Neural cell (in vitro differentiated cells): ENCODE data around the gene MOG. TPM values are rescaled to one million over a fixed set of nuclear protein-coding genes. Genes with fewer than 3 reads are reported as not detected.

Source experiments
- H2AFZ ChIP-seq: fragments of 200-600, 300-800 bp; sonication (generic), shearing (Covaris generic); 2 replicates; pipeline ENCODE4 v1.6.0; 2014; ENCODE audit warnings: low read depth, mild to moderate bottlenecking, antibody characterized with exemption, low read length, moderate library complexity
- H3F3A ChIP-seq: fragments of 200-600 bp; shearing (Covaris generic); 2 replicates; pipeline ENCODE4 v1.6.1; 2016; ENCODE audit warnings: mild to moderate bottlenecking, moderate library complexity, mixed read lengths, antibody characterized with exemption, low read length; ENCODE audit not compliant: insufficient read depth, poor library complexity, severe bottlenecking
- H3K27ac ChIP-seq: fragments of 200-600, 300-800 bp; sonication (generic), shearing (Covaris generic); 2 replicates; pipeline ENCODE4 v1.5.1; 2014; ENCODE audit warnings: mild to moderate bottlenecking, low read length, moderate library complexity
- H3K27me3 ChIP-seq: fragments of 300-800, 200-600 bp; sonication (generic), shearing (Covaris generic); 2 replicates; pipeline ENCODE4 v1.6.0; 2014; ENCODE audit warnings: mild to moderate bottlenecking, low read depth, low read length, moderate library complexity; ENCODE audit not compliant: insufficient read depth
- H3K36me3 ChIP-seq: fragments of 300-800, 200-600 bp; sonication (generic), shearing (Covaris generic); 2 replicates; pipeline ENCODE4 v1.5.1; 2014; ENCODE audit warnings: mild to moderate bottlenecking, antibody characterized with exemption, low read length, moderate library complexity; ENCODE audit not compliant: insufficient read depth
- H3K4me2 ChIP-seq: fragments of 300-800, 200-600 bp; sonication (generic), shearing (Covaris generic); 2 replicates; pipeline ENCODE4 v1.6.0; 2014; ENCODE audit warnings: mild to moderate bottlenecking, low read length
- H3K4me3 ChIP-seq: fragments of 300-800, 200-600 bp; sonication (generic), shearing (Covaris generic); 2 replicates; pipeline ENCODE4 v1.5.1; 2014; ENCODE audit warnings: mild to moderate bottlenecking, low read length, moderate library complexity
- H3K79me2 ChIP-seq: fragments of 200-600 bp; shearing (Covaris generic); replicated peaks from 2 replicates; pipeline ENCODE4 v1.6.0; 2014; ENCODE audit warnings: mild to moderate bottlenecking, low read length, moderate library complexity; ENCODE audit not compliant: insufficient read depth
- H3K9ac ChIP-seq: fragments of 300-800, 200-600 bp; sonication (generic), shearing (Covaris generic); 2 replicates; pipeline ENCODE4 v1.6.1; 2016; ENCODE audit warnings: mild to moderate bottlenecking, low read length, mixed read lengths
- H3K9me2 ChIP-seq: fragments of 200-600 bp; shearing (Covaris generic); 2 replicates; pipeline ENCODE4 v1.6.1; 2016; ENCODE audit warnings: mild to moderate bottlenecking, low read length, mixed read lengths; ENCODE audit not compliant: insufficient read depth
- H3K9me3 ChIP-seq: fragments of 200-600, 300-800 bp; sonication (generic), shearing (Covaris generic); 2 replicates; pipeline ENCODE4 v1.6.1; 2016; ENCODE audit warnings: mild to moderate bottlenecking, mixed run types, low read length, moderate library complexity, mixed read lengths
- H4K20me1 ChIP-seq: fragments of 200-600 bp; shearing (Covaris generic); 2 replicates; pipeline ENCODE4 v1.6.1; 2016; ENCODE audit warnings: mild to moderate bottlenecking, mixed run types; ENCODE audit not compliant: insufficient read depth
- EP300 ChIP-seq: fragments of 450-650 bp; conservative IDR thresholded peaks from 2 replicates; pipeline ENCODE4 v1.6.1; 2014; ENCODE audit warnings: antibody characterized with exemption, mild to moderate bottlenecking, moderate library complexity; ENCODE audit not compliant: poor library complexity, severe bottlenecking
- EZH2 ChIP-seq: fragments of 200-600, 300-800 bp; shearing (Covaris generic), sonication (generic); IDR thresholded peaks from 2 replicates; pipeline ENCODE4 v1.6.1; 2014; ENCODE audit warnings: antibody characterized with exemption, low read length, borderline replicate concordance, mild to moderate bottlenecking; ENCODE audit not compliant: insufficient read depth, poor library complexity, severe bottlenecking
- MXI1 ChIP-seq: fragments of 450-650 bp; conservative IDR thresholded peaks from 2 replicates; pipeline ENCODE4 v1.6.1; 2014; ENCODE audit warnings: antibody characterized with exemption, mild to moderate bottlenecking; ENCODE audit not compliant: poor library complexity, severe bottlenecking
- POLR2AphosphoS5 ChIP-seq: IDR thresholded peaks from 2 replicates; pipeline ENCODE4 v1.6.1; 2012
- RAD21 ChIP-seq: fragments of 450-650 bp; conservative IDR thresholded peaks from 2 replicates; pipeline ENCODE4 v1.6.1; 2014; ENCODE audit warnings: antibody characterized with exemption, mild to moderate bottlenecking, moderate library complexity
- SMC3 ChIP-seq: fragments of 450-650 bp; conservative IDR thresholded peaks from 2 replicates; pipeline ENCODE4 v1.6.1; 2014; ENCODE audit warnings: antibody characterized with exemption, mild to moderate bottlenecking, moderate library complexity; ENCODE audit not compliant: poor library complexity
- TAF1 ChIP-seq: IDR thresholded peaks from 2 replicates; pipeline ENCODE4 v1.6.1; 2012; ENCODE audit warnings: low read depth
- polyA plus RNA-seq: library from polyadenylated mRNA; depleted of rRNA; stranded (reverse); fragments of >200 nt; gene quantifications from 2 replicates; pipeline ENCODE4 v1.2.3, GENCODE V29; 2014
- TF ChIP-seq, protein P1 (sequence below): fragments of 450-650 bp; IDR thresholded peaks from 2 replicates; pipeline ENCODE4 v1.5.1; 2014; ENCODE audit warnings: antibody characterized with exemption, mild to moderate bottlenecking, moderate library complexity; ENCODE audit not compliant: poor library complexity, severe bottlenecking
- TF ChIP-seq, protein P2 (sequence below): IDR thresholded peaks from 2 replicates; pipeline ENCODE4 v1.6.1; 2012; ENCODE audit warnings: borderline replicate concordance

MOG gene
- polyA plus RNA-seq, 1 donor from 2014 or later, result not detected

DNA sequence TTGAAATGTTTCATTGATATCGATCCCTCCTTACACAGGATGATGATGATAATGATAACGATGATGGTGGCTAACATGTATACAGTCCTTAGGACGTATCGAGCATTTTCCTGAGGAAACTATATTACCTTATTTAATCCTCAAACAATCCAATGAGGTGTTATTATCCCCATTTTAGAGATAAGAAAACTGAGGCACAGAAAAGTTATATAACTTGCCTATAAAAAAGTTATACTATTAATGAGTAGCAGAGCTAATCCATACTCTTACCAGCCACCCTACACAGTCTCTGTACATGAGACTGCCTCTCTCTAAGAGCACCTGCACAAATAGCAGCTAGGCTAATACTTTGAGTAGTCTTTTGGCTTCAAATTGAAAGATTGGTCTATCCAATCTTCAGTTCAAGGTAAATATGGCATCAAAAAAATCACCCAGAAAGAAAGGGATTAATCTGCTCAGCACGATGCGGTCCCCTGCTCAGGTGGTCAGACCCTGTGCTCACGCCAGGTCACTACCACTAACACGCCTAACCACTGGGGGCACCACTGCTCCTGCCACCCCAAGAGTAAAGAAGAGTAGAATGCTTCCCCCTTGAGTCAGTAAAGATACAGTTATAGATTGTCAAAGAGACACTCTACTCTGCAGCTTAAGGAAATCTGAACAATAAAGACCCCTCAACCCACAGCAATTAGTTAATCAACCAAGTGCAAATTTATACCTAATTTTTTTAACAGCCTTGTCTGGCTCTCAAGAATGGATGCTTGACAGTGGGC is 38.9 kb upstream of the MOG start:
- Histone ChIP-seq H3F3A (no peaks in the 10 kb centered on the region), H3K27me3 (no peaks in the 10 kb centered on the region), H3K27ac (no peak overlapping the region), H3K9me2 (no peaks in the 10 kb centered on the region), H3K79me2 (peaks cover 25% of the 10 kb centered on the region), H4K20me1 (no peaks in the 10 kb centered on the region), H3K4me2 (no peak overlapping the region), H3K4me3 (no peak overlapping the region), H3K9me3 (no peaks in the 10 kb centered on the region), H2AFZ (no peak overlapping the region), H3K36me3 (peaks cover 35% of the 10 kb centered on the region), H3K9ac (no peak overlapping the region)
- TF ChIP-seq, protein P1, sequence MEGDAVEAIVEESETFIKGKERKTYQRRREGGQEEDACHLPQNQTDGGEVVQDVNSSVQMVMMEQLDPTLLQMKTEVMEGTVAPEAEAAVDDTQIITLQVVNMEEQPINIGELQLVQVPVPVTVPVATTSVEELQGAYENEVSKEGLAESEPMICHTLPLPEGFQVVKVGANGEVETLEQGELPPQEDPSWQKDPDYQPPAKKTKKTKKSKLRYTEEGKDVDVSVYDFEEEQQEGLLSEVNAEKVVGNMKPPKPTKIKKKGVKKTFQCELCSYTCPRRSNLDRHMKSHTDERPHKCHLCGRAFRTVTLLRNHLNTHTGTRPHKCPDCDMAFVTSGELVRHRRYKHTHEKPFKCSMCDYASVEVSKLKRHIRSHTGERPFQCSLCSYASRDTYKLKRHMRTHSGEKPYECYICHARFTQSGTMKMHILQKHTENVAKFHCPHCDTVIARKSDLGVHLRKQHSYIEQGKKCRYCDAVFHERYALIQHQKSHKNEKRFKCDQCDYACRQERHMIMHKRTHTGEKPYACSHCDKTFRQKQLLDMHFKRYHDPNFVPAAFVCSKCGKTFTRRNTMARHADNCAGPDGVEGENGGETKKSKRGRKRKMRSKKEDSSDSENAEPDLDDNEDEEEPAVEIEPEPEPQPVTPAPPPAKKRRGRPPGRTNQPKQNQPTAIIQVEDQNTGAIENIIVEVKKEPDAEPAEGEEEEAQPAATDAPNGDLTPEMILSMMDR, result peak; percentile 17
- TF ChIP-seq MXI1, result no peak

DNA sequence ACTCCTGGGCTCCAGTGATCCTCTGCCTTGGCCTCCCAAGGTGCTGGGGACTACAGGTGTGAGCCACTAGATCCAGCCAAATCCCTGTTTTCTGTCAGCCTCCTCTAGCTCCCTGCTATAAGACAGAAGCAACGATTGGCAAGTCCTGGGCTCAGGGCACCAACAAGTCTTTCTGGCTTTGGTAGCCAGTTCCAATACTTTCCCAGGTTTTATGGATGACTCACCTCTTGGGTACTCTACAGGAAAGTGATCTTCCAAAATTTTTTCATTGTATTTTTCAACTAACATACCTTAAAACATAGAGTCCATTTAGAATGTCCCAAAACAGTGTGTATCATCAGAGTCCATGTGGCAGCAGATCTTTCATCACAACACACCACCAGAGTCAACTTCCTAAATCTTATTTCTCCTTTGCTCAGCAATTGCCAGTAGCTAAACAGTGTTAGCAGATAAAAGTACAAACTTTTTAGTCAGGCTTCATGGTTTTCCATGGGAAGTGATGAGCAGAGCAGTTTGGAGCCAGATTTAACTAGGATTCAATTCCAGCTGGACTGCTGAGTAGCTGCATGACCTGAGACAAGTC is 37.2 kb upstream of the MOG start:
- Histone ChIP-seq H3K9ac (peak overlapping the region; percentile 36), H3K27me3 (no peaks in the 10 kb centered on the region), H3K9me3 (no peaks in the 10 kb centered on the region), H3K79me2 (peaks cover 34% of the 10 kb centered on the region), H3K36me3 (peaks cover 37% of the 10 kb centered on the region), H3K4me3 (peak overlapping the region; percentile 57), H3K4me2 (peak overlapping the region; percentile 34), H4K20me1 (no peaks in the 10 kb centered on the region), H2AFZ (no peak overlapping the region), H3K9me2 (no peaks in the 10 kb centered on the region), H3F3A (no peaks in the 10 kb centered on the region), H3K27ac (peak overlapping the region; percentile 61)
- TF ChIP-seq SMC3 (no peak), MXI1 (no peak), POLR2AphosphoS5 (no peak), TAF1 (no peak), EZH2 (no peak), RAD21 (no peak), EP300 (no peak)
- TF ChIP-seq, protein P2, sequence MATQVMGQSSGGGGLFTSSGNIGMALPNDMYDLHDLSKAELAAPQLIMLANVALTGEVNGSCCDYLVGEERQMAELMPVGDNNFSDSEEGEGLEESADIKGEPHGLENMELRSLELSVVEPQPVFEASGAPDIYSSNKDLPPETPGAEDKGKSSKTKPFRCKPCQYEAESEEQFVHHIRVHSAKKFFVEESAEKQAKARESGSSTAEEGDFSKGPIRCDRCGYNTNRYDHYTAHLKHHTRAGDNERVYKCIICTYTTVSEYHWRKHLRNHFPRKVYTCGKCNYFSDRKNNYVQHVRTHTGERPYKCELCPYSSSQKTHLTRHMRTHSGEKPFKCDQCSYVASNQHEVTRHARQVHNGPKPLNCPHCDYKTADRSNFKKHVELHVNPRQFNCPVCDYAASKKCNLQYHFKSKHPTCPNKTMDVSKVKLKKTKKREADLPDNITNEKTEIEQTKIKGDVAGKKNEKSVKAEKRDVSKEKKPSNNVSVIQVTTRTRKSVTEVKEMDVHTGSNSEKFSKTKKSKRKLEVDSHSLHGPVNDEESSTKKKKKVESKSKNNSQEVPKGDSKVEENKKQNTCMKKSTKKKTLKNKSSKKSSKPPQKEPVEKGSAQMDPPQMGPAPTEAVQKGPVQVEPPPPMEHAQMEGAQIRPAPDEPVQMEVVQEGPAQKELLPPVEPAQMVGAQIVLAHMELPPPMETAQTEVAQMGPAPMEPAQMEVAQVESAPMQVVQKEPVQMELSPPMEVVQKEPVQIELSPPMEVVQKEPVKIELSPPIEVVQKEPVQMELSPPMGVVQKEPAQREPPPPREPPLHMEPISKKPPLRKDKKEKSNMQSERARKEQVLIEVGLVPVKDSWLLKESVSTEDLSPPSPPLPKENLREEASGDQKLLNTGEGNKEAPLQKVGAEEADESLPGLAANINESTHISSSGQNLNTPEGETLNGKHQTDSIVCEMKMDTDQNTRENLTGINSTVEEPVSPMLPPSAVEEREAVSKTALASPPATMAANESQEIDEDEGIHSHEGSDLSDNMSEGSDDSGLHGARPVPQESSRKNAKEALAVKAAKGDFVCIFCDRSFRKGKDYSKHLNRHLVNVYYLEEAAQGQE, result no peak
- TF ChIP-seq, protein P1, result no peak
